Measurements from ENCODE around the gene CDRT15L2. TPM values are rescaled to one million over a fixed set of nuclear protein-coding genes. Genes with fewer than 3 reads are reported as not detected.
"Not testable (repeated sequence)": the region's sequence is repeated elsewhere in the genome, so short reads cannot be mapped to it uniquely, and the experiment has no call there.

Gene CDRT15L2
- total RNA-seq (2014; rRNA removed; shearing (Covaris generic)) = not detected in 2 replicates
- not detected in 2 replicates for polyA plus RNA-seq (2016; fragmentation: Nextera tagmentation; extraction: Ambion mirVana)

- H3K9me2 ChIP-seq (ENCODE audit: insufficient read depth); H3K4me1 ChIP-seq (ENCODE audit: insufficient read depth); H3K9me3 ChIP-seq (ENCODE audit: low read depth); H3K36me3 ChIP-seq (ENCODE audit: low read depth); DNase-seq; H2AFZ ChIP-seq; H3K27me3 ChIP-seq (replicated peaks; ENCODE audit: insufficient read depth); H4K20me1 ChIP-seq (ENCODE audit: insufficient read depth); H3K4me2 ChIP-seq (ENCODE audit: unreplicated experiment); H3F3A ChIP-seq (ENCODE audit: insufficient read depth); in situ Hi-C loops (cut with MboI); H3K27ac ChIP-seq; H3K9ac ChIP-seq; H3K79me2 ChIP-seq (ENCODE audit: insufficient read depth); H3K4me3 ChIP-seq: not testable (repeated sequence)
- WGBS, 2 experiments (ENCODE audit: low coverage in 1 of 2, low lambda C conversion rate in 2 of 2, missing lambda C conversion rate in 2 of 2) = 61 to 75% methylated on average over 12 of the region's 12 CpGs
These were observed at the start of gene CDRT15L2 for GRCh38 chr17:20579424-20579823. Gene CDRT15L2, plus strand, starts transcription at chr17:20579724. Its CDS starts 20 bp downstream, at chr17:20579744.

GRCh38 chr17:20530104-20530503, 49.4 kb upstream of the CDRT15L2 start:
- H3K9me3 ChIP-seq (ENCODE audit: low read depth); H3K27me3 ChIP-seq (replicated peaks; ENCODE audit: insufficient read depth); H3K4me1 ChIP-seq (ENCODE audit: insufficient read depth); H2AFZ ChIP-seq; H4K20me1 ChIP-seq (ENCODE audit: insufficient read depth); H3K9ac ChIP-seq; H3K79me2 ChIP-seq (ENCODE audit: insufficient read depth); H3K4me2 ChIP-seq (ENCODE audit: unreplicated experiment); H3K36me3 ChIP-seq (ENCODE audit: low read depth); DNase-seq; H3K4me3 ChIP-seq; H3F3A ChIP-seq (ENCODE audit: insufficient read depth); in situ Hi-C loops (cut with MboI); H3K9me2 ChIP-seq (ENCODE audit: insufficient read depth); H3K27ac ChIP-seq: not testable (repeated sequence)
- WGBS, 2 experiments (ENCODE audit: low coverage in 1 of 2, low lambda C conversion rate in 2 of 2, missing lambda C conversion rate in 2 of 2) = 68 to 72% methylated on average over 6 of the region's 6 CpGs

- H3K4me3 ChIP-seq; H3K4me1 ChIP-seq (ENCODE audit: insufficient read depth); H4K20me1 ChIP-seq (ENCODE audit: insufficient read depth); H3K4me2 ChIP-seq (ENCODE audit: unreplicated experiment); H2AFZ ChIP-seq; H3K9ac ChIP-seq; H3K27me3 ChIP-seq (replicated peaks; ENCODE audit: insufficient read depth); H3K9me3 ChIP-seq (ENCODE audit: low read depth); H3K79me2 ChIP-seq (ENCODE audit: insufficient read depth); H3K36me3 ChIP-seq (ENCODE audit: low read depth); in situ Hi-C loops (cut with MboI); H3K9me2 ChIP-seq (ENCODE audit: insufficient read depth); H3K27ac ChIP-seq; H3F3A ChIP-seq (ENCODE audit: insufficient read depth): not testable (repeated sequence)
- WGBS, 2 experiments (ENCODE audit: low coverage in 1 of 2, low lambda C conversion rate in 2 of 2, missing lambda C conversion rate in 2 of 2) = no CpG with 5 or more reads among the region's 31 CpGs
- DNase-seq = peak; percentile 1
These were observed 46.9 kb upstream of the CDRT15L2 start for GRCh38 chr17:20532544-20533090.

GRCh38 chr17:20533206-20533605, 46.3 kb upstream of the CDRT15L2 start:
- H3K27ac ChIP-seq; H3K9me2 ChIP-seq (ENCODE audit: insufficient read depth); in situ Hi-C loops (cut with MboI); DNase-seq; H4K20me1 ChIP-seq (ENCODE audit: insufficient read depth); H3K4me3 ChIP-seq; H3F3A ChIP-seq (ENCODE audit: insufficient read depth); H2AFZ ChIP-seq; H3K9me3 ChIP-seq (ENCODE audit: low read depth); H3K79me2 ChIP-seq (ENCODE audit: insufficient read depth); H3K4me1 ChIP-seq (ENCODE audit: insufficient read depth); H3K36me3 ChIP-seq (ENCODE audit: low read depth); H3K4me2 ChIP-seq (ENCODE audit: unreplicated experiment); H3K9ac ChIP-seq; H3K27me3 ChIP-seq (replicated peaks; ENCODE audit: insufficient read depth): not testable (repeated sequence)
- WGBS, 2 experiments (ENCODE audit: low coverage in 1 of 2, low lambda C conversion rate in 2 of 2, missing lambda C conversion rate in 2 of 2) = 1% methylated on average over 9 of the region's 11 CpGs; no CpG with 5 or more reads in 1 of the 2 experiments

GRCh38 chr17:20534711-20535550, 44.6 kb upstream of the CDRT15L2 start:
- H3K9me2 ChIP-seq (ENCODE audit: insufficient read depth); H3K36me3 ChIP-seq (ENCODE audit: low read depth); H3K79me2 ChIP-seq (ENCODE audit: insufficient read depth); H2AFZ ChIP-seq; H3K4me2 ChIP-seq (ENCODE audit: unreplicated experiment); H3K4me1 ChIP-seq (ENCODE audit: insufficient read depth); H3K27me3 ChIP-seq (replicated peaks; ENCODE audit: insufficient read depth); H3K4me3 ChIP-seq; H3K9me3 ChIP-seq (ENCODE audit: low read depth); in situ Hi-C loops (cut with MboI); H3F3A ChIP-seq (ENCODE audit: insufficient read depth); H4K20me1 ChIP-seq (ENCODE audit: insufficient read depth); H3K9ac ChIP-seq; H3K27ac ChIP-seq: not testable (repeated sequence)
- peak; percentile 0 for DNase-seq
- WGBS, 2 experiments (ENCODE audit: low coverage in 1 of 2, low lambda C conversion rate in 2 of 2, missing lambda C conversion rate in 2 of 2) = 51 to 61% methylated on average over 7 to 8 of the region's 8 CpGs

- H3K27me3 ChIP-seq (replicated peaks; ENCODE audit: insufficient read depth); in situ Hi-C loops (cut with MboI); DNase-seq; H3K36me3 ChIP-seq (ENCODE audit: low read depth); H3K4me1 ChIP-seq (ENCODE audit: insufficient read depth); H3K9ac ChIP-seq; H3K4me2 ChIP-seq (ENCODE audit: unreplicated experiment); H3K79me2 ChIP-seq (ENCODE audit: insufficient read depth); H4K20me1 ChIP-seq (ENCODE audit: insufficient read depth); H3K27ac ChIP-seq; H3K9me3 ChIP-seq (ENCODE audit: low read depth); H3K4me3 ChIP-seq; H3K9me2 ChIP-seq (ENCODE audit: insufficient read depth); H2AFZ ChIP-seq; H3F3A ChIP-seq (ENCODE audit: insufficient read depth): not testable (repeated sequence)
- no CpG with 5 or more reads among the region's 5 CpGs for WGBS, 2 experiments (ENCODE audit: low coverage in 1 of 2, low lambda C conversion rate in 2 of 2, missing lambda C conversion rate in 2 of 2)
These were observed 39.1 kb upstream of the CDRT15L2 start for GRCh38 chr17:20540414-20540813.

- H3F3A ChIP-seq (ENCODE audit: insufficient read depth); DNase-seq; H3K9me3 ChIP-seq (ENCODE audit: low read depth); H3K27ac ChIP-seq; H3K4me2 ChIP-seq (ENCODE audit: unreplicated experiment); H3K27me3 ChIP-seq (replicated peaks; ENCODE audit: insufficient read depth); H2AFZ ChIP-seq; H3K9ac ChIP-seq; H3K79me2 ChIP-seq (ENCODE audit: insufficient read depth); H4K20me1 ChIP-seq (ENCODE audit: insufficient read depth); in situ Hi-C loops (cut with MboI); H3K36me3 ChIP-seq (ENCODE audit: low read depth); H3K4me3 ChIP-seq; H3K9me2 ChIP-seq (ENCODE audit: insufficient read depth); H3K4me1 ChIP-seq (ENCODE audit: insufficient read depth): not testable (repeated sequence)
- WGBS, 2 experiments (ENCODE audit: low coverage in 1 of 2, low lambda C conversion rate in 2 of 2, missing lambda C conversion rate in 2 of 2) = 10 to 19% methylated on average over 2 to 3 of the region's 3 CpGs
These were observed 38.7 kb upstream of the CDRT15L2 start for GRCh38 chr17:20540865-20541264.

Measured in GM23248 (cell line).